CD14-positive monocyte (primary cell): ENCODE data around the gene GRIFIN. TPM values are rescaled to one million over a fixed set of nuclear protein-coding genes. Genes with fewer than 3 reads are reported as not detected.

ENCODE experiments used
- DNase-seq, 3 donors: peaks; one replicate each; pipeline ENCODE4 v3.0.0-alpha.2; 2011 to 2022
- H2AFZ ChIP-seq: 2 replicates; pipeline ENCODE4 v1.6.0; 2012; ENCODE audit warnings: mild to moderate bottlenecking, low read depth, low read length, inconsistent platforms; ENCODE audit not compliant: insufficient read depth, poor library complexity, severe bottlenecking
- H3K27ac ChIP-seq, 2 donors: 1 replicate in 1 of 2; 2 replicates in 1 of 2; pipeline ENCODE4 v1.5.1; 2012 to 2013; ENCODE audit warnings: low read length in 2 of 2, control low read depth in 1 of 2, inconsistent platforms in 1 of 2, low read depth in 1 of 2, mild to moderate bottlenecking in 1 of 2
- H3K27me3 ChIP-seq, 2 donors: one replicate each; pipeline versions ENCODE4 v1.6.0 to v1.6.1; 2011 to 2013; ENCODE audit warnings: low read length in 2 of 2; ENCODE audit not compliant: control insufficient read depth in 2 of 2, insufficient read depth in 2 of 2
- H3K36me3 ChIP-seq, 2 donors: replicated peaks in 1 of 2; 1 replicate in 1 of 2; 2 replicates in 1 of 2; pipeline versions ENCODE4 v1.5.1 to v1.6.1; 2012 to 2013; ENCODE audit warnings: low read length in 2 of 2, control low read depth in 1 of 2, inconsistent platforms in 1 of 2, mild to moderate bottlenecking in 1 of 2; ENCODE audit not compliant: insufficient read depth in 2 of 2, control insufficient read depth in 1 of 2
- H3K4me1 ChIP-seq, 2 donors: 1 replicate in 1 of 2; 2 replicates in 1 of 2; pipeline versions ENCODE4 v1.5.1 to v1.6.1; 2012 to 2013; ENCODE audit warnings: low read length in 2 of 2, control low read depth in 1 of 2, inconsistent platforms in 1 of 2, mild to moderate bottlenecking in 1 of 2, moderate library complexity in 1 of 2; ENCODE audit not compliant: insufficient read depth in 2 of 2, control insufficient read depth in 1 of 2
- H3K4me2 ChIP-seq: replicated peaks from 2 replicates; pipeline ENCODE3; 2012; ENCODE audit warnings: low read length, moderate library complexity, mild to moderate bottlenecking; ENCODE audit not compliant: poor library complexity, severe bottlenecking; ENCODE audit errors: extremely low read depth
- H3K4me3 ChIP-seq, 3 experiments: fragments of 200-600 bp in 1 of 3; sonication (generic) in 1 of 3; replicated peaks in 1 of 3; 1 replicate in 2 of 3; 2 replicates in 1 of 3; pipeline ENCODE4 v1.5.1; 2011 to 2013; ENCODE audit warnings: low read length in 3 of 3, mild to moderate bottlenecking in 3 of 3, control low read depth in 2 of 3, low read depth in 2 of 3, inconsistent platforms in 1 of 3, moderate library complexity in 1 of 3
- H3K79me2 ChIP-seq: 2 replicates; pipeline ENCODE4 v1.6.0; 2012; ENCODE audit warnings: mild to moderate bottlenecking, control low read depth, inconsistent platforms, low read length, moderate library complexity; ENCODE audit not compliant: insufficient read depth
- H3K9ac ChIP-seq: 2 replicates; pipeline ENCODE4 v1.6.0; 2017; ENCODE audit warnings: low read length, mild to moderate bottlenecking; ENCODE audit not compliant: insufficient read depth, poor library complexity, severe bottlenecking
- H3K9me3 ChIP-seq, 2 donors: replicated peaks in 1 of 2; 1 replicate in 1 of 2; 2 replicates in 1 of 2; pipeline versions ENCODE4 v1.5.1 to v1.6.1; 2012 to 2013; ENCODE audit warnings: low read length in 2 of 2, control low read depth in 1 of 2; ENCODE audit not compliant: control insufficient read depth in 1 of 2, insufficient read depth in 1 of 2
- H4K20me1 ChIP-seq: 2 replicates; pipeline ENCODE4 v1.6.0; 2012; ENCODE audit warnings: mild to moderate bottlenecking, low read length, control low read depth, moderate library complexity; ENCODE audit not compliant: insufficient read depth
- H3K27ac Mint-ChIP-seq, 7 donors: one replicate each; pipeline ENCODE4 v1.8.0; 2020; ENCODE audit warnings: mild to moderate bottlenecking in 7 of 7, mixed read lengths in 7 of 7, moderate library complexity in 6 of 7, inconsistent platforms in 2 of 7
- H3K27me3 Mint-ChIP-seq, 3 donors: one replicate each; pipeline ENCODE4 v1.8.0; 2021 to 2022; ENCODE audit warnings: low read depth in 3 of 3, mild to moderate bottlenecking in 3 of 3, mixed read lengths in 3 of 3, moderate library complexity in 3 of 3, inconsistent platforms in 1 of 3
- H3K36me3 Mint-ChIP-seq, 2 donors: one replicate each; pipeline ENCODE4 v1.8.0; 2020; ENCODE audit warnings: mixed read lengths in 2 of 2, inconsistent platforms in 1 of 2, mild to moderate bottlenecking in 1 of 2
- H3K4me1 Mint-ChIP-seq: one replicate; pipeline ENCODE4 v1.8.0; 2020; ENCODE audit warnings: mild to moderate bottlenecking, mixed read lengths
- H3K4me3 Mint-ChIP-seq, 2 donors: one replicate each; pipeline ENCODE4 v1.8.0; 2020; ENCODE audit warnings: mild to moderate bottlenecking in 2 of 2, mixed read lengths in 2 of 2, moderate library complexity in 1 of 2
- H3K9me3 Mint-ChIP-seq, 7 donors: one replicate each; pipeline ENCODE4 v1.8.0; 2020 to 2022; ENCODE audit warnings: mixed read lengths in 7 of 7, mild to moderate bottlenecking in 6 of 7, moderate library complexity in 6 of 7, inconsistent platforms in 2 of 7
- CTCF ChIP-seq: fragments of 200-600 bp; IDR thresholded peaks from one replicate; pipeline ENCODE4 v1.8.0; 2022; ENCODE audit warnings: antibody characterized with exemption, mild to moderate bottlenecking
- WGBS: methylation state at CpG from one replicate; pipeline ENCODE4 v1.1.5; 2013; ENCODE audit warnings: missing lambda C conversion rate; ENCODE audit not compliant: insufficient coverage; 5-methylcytosine and 5-hydroxymethylcytosine counted together
- intact Hi-C, 2 donors: fragments of 100-400 bp; cut with micrococcal nuclease; formaldehyde crosslinking; loops; one replicate each; pipeline versions ENCODE4 v1.15.0 to v1.15.1; 2023
- polyA plus RNA-seq, 3 donors: library from polyadenylated mRNA; depleted of rRNA in 1 of 3; unstranded in 2 of 3; stranded (reverse) in 1 of 3; fragments of 300-500 nt in 2 of 3; fragments of >200 nt in 1 of 3; fragmentation: Illumina TruSeq in 2 of 3; gene quantifications; 1 replicate in 2 of 3; 2 replicates in 1 of 3; pipeline ENCODE4 v1.2.3, GENCODE V29; 2012 to 2021

GRIFIN gene
- polyA plus RNA-seq, 3 donors: not detected

DNA sequence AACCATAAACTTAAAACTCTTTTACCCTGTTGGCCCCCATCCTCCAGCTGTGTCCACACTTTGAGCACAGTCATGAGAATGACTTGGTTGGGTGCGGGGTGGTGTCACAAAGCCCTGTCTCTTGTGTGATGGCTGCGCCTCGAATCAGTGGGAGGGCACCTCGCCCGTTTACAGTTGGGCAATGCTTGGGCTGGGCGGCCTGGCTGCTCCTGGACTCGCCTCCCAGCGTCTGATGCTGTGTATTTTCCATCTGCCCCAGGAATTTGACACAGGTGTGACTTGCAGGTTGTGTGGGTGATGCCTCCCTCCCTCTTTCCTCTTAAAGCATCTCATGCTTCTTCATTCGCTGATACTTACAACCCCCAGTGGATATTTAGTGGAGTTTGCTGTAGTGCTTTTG is 39.1 kb downstream of the GRIFIN start:
- Histone ChIP-seq H3K79me2 (peaks cover 9% of the 10 kb centered on the region), H3K4me1 (peaks cover 0 to 8% of the 10 kb centered on the region in 2 donors), H2AFZ (no peak overlapping the region), H3K4me3 (no peak overlapping the region), H3K27me3 (no peaks in the 10 kb centered on the region), H3K27ac (no peak overlapping the region), H3K36me3 (peaks cover 24 to 52% of the 10 kb centered on the region in 2 donors), H3K9ac (no peak overlapping the region), H4K20me1 (no peaks in the 10 kb centered on the region), H3K9me3 (no peaks in the 10 kb centered on the region), H3K4me2 (no peak overlapping the region)
- peaks cover 55 to 71% of the 10 kb centered on the region in 2 donors for H3K36me3 Mint-ChIP-seq
- peaks cover 0 to 3% (median 2%) of the 10 kb centered on the region in 3 donors for H3K27me3 Mint-ChIP-seq
- no peak overlapping the region for H3K4me3 Mint-ChIP-seq
- no peak for DNase-seq
- peaks cover 19% of the 10 kb centered on the region for H3K4me1 Mint-ChIP-seq
- H3K27ac Mint-ChIP-seq: no peak overlapping the region
- TF ChIP-seq CTCF: no peak
- WGBS: 65% methylated on average over 5 of the region's 9 CpGs
- peaks cover 0 to 4% (median 0%) of the 10 kb centered on the region in 7 donors for H3K9me3 Mint-ChIP-seq
- intact Hi-C loops: no loop called here

DNA sequence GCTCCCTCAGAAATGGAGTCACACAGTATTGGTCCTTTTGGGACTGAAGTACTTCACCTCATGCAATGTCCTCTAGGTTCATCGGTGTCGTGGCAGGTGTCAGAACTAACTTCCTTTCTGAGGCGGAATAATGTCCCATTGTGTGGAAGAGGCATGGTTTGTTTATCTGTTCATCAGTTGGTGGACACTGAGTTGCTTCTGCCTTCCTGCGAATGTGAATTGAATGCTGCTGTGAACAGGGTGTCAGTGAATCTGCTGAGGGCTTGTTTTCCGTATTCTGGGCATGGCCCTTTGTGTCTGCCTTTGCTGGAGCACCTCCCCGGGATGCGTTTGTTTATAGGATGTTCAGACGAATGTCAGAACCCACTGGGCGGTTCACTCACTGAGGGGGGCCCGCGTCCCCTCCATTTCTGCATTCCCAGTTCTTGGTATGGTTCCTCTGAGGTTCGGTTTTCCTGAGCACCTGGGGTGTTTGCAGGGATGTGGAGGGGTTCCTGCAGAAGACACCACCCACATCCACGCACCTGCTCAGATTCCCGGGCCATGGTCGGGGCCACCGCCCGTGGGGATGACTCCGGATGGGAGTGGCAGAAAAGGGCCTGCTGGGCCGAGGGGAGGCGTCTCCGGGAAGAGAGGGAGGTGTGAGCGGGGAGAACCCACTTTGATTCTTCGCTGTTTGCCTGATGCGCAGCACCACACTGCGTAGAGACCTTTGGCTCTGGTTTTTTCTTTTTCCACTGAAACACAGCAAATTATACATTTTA is 39.7 kb downstream of the GRIFIN start:
- Histone ChIP-seq H3K27me3 (no peaks in the 10 kb centered on the region), H4K20me1 (no peaks in the 10 kb centered on the region), H3K79me2 (peaks cover 13% of the 10 kb centered on the region), H3K9ac (no peak overlapping the region), H3K4me2 (no peak overlapping the region), H3K27ac (no peak overlapping the region), H2AFZ (no peak overlapping the region), H3K4me1 (peaks cover 0 to 8% of the 10 kb centered on the region in 2 donors), H3K36me3 (peaks cover 25 to 53% of the 10 kb centered on the region in 2 donors), H3K9me3 (peaks cover 1% of the 10 kb centered on the region in 2 donors), H3K4me3 (no peak overlapping the region)
- Mint-ChIP-seq H3K9me3 (peaks cover 0 to 4% (median 0%) of the 10 kb centered on the region in 7 donors), H3K36me3 (peaks cover 54 to 72% of the 10 kb centered on the region in 2 donors), H3K4me1 (peaks cover 13% of the 10 kb centered on the region), H3K27me3 (peaks cover 0 to 3% (median 2%) of the 10 kb centered on the region in 3 donors), H3K27ac (no peak overlapping the region), H3K4me3 (no peak overlapping the region)
- no peak for DNase-seq
- TF ChIP-seq CTCF: no peak
- intact Hi-C loops: no loop called here
- WGBS: 96% methylated on average over 17 of the region's 25 CpGs
